HepG2 (cell line): ENCODE measurements around the gene RAB6B. TPM values are rescaled to one million over a fixed set of nuclear protein-coding genes. Genes with fewer than 3 reads are reported as not detected.

ENCODE experiments used
- ATAC-seq: fragments of 200-7000 bp; cut with Tn5 transposase; 3 replicates; pipeline ENCODE4 v1.9.1; 2020; ENCODE audit warnings: mild to moderate bottlenecking, moderate library complexity
- BruUV-seq: library from RNA; stranded (reverse); fragments of 400-500 nt; replicated peaks from 2 replicates; lab custom pipeline; 2021; lab: Mats Ljungman, UMichigan
- CTCF ChIA-PET: fragments of 300-600 bp; formaldehyde crosslinking; extraction: SDS; loops from one replicate; lab custom pipeline; 2021; ENCODE audit warnings: low total read pairs, inconsistent platforms, low intra/inter-chr PET ratio; lab: Yijun Ruan, JAX
- POLR2A ChIA-PET: fragments of 350-600 bp; sonication (Branson Sonifier 250); formaldehyde crosslinking; loops from one replicate; lab custom pipeline; 2020; ENCODE audit warnings: antibody characterized with exemption, inconsistent platforms; lab: Yijun Ruan, JAX
- DNase-seq: peaks from one replicate; pipeline ENCODE4 v3.0.0-alpha.2; 2015; ENCODE audit warnings: low spot score
- FAIRE-seq: peaks from 3 replicates; lab custom pipeline; 2011; peaks lifted over from hg19 to GRCh38; lab: Jason Lieb, UNC
- H2AFZ ChIP-seq: one replicate; pipeline ENCODE4 v1.6.1; 2011; ENCODE audit warnings: low read length, inconsistent platforms
- H3K27ac ChIP-seq: fragments of 300-600 bp; 3 replicates; pipeline ENCODE4 v1.8.0; 2011; ENCODE audit warnings: mixed run types, mild to moderate bottlenecking, mixed read lengths, low read length, inconsistent platforms; ENCODE audit not compliant: insufficient read depth; ENCODE audit errors: extremely low read length
- H3K27me3 ChIP-seq, 2 experiments: fragments of 200-600 bp in 1 of 2; 2 replicates in 1 of 2; 3 replicates in 1 of 2; pipeline versions ENCODE4 v1.6.0 to v1.8.0; 2011; ENCODE audit warnings: low read length in 2 of 2, mild to moderate bottlenecking in 2 of 2, moderate library complexity in 2 of 2, inconsistent platforms in 1 of 2; ENCODE audit not compliant: insufficient read depth in 2 of 2, control insufficient read depth in 1 of 2
- H3K36me3 ChIP-seq, 2 experiments: fragments of 200-600 bp in 1 of 2; replicated peaks in 1 of 2; 2 replicates in 1 of 2; 3 replicates in 1 of 2; pipeline versions ENCODE4 v1.5.1 to v1.8.0; 2011; ENCODE audit warnings: low read length in 2 of 2, inconsistent platforms in 1 of 2; ENCODE audit not compliant: insufficient read depth in 2 of 2, control insufficient read depth in 1 of 2
- H3K4me1 ChIP-seq: 2 replicates; pipeline ENCODE4 v1.5.1; 2012; ENCODE audit warnings: low read length, inconsistent platforms; ENCODE audit not compliant: insufficient read depth
- H3K4me2 ChIP-seq: 2 replicates; pipeline ENCODE4 v1.6.0; 2011; ENCODE audit warnings: low read depth, low read length, inconsistent platforms
- H3K4me3 ChIP-seq, 3 experiments: fragments of 200-600 bp in 1 of 3; sonication (generic), shearing (Covaris generic) in 1 of 3; replicated peaks in 1 of 3; 2 replicates each; pipeline ENCODE4 v1.5.1; 2011 to 2016; ENCODE audit warnings: low read length in 3 of 3, inconsistent platforms in 2 of 3, low read depth in 2 of 3, mild to moderate bottlenecking in 2 of 3, control low read depth in 1 of 3, mixed read lengths in 1 of 3; ENCODE audit not compliant: insufficient read depth in 1 of 3
- H3K79me2 ChIP-seq: one replicate; pipeline ENCODE4 v1.6.1; 2011; ENCODE audit warnings: low read length, inconsistent platforms; ENCODE audit not compliant: insufficient read depth
- H3K9ac ChIP-seq: 2 replicates; pipeline ENCODE4 v1.6.0; 2011; ENCODE audit warnings: mild to moderate bottlenecking, low read depth, low read length, inconsistent platforms; ENCODE audit not compliant: insufficient read depth
- H3K9me3 ChIP-seq: 2 replicates; pipeline ENCODE4 v1.5.1; 2012; ENCODE audit warnings: mild to moderate bottlenecking, low read length
- H4K20me1 ChIP-seq: 2 replicates; pipeline ENCODE4 v1.6.0; 2011; ENCODE audit warnings: inconsistent platforms, mild to moderate bottlenecking, low read length, moderate library complexity; ENCODE audit not compliant: insufficient read depth
- CEBPB ChIP-seq: IDR thresholded peaks from 2 replicates; pipeline ENCODE4 v1.6.1; 2011; ENCODE audit warnings: low read depth, low read length, improper control_type of control experiment, borderline replicate concordance
- ELF1 ChIP-seq: sonication (generic); formaldehyde crosslinking; IDR thresholded peaks from 2 replicates; pipeline ENCODE4 v1.4.0; 2020; ENCODE audit warnings: missing genetic modification reagents
- EP300 ChIP-seq, 3 experiments: sonication (generic) in 1 of 3; formaldehyde crosslinking in 1 of 3; IDR thresholded peaks; 2 replicates each; pipeline versions ENCODE4 v1.5.1 to v1.6.1; 2011 to 2020; ENCODE audit warnings: low read depth in 2 of 3, low read length in 2 of 3, borderline replicate concordance in 1 of 3, improper control_type of control experiment in 1 of 3, mild to moderate bottlenecking in 1 of 3, missing genetic modification reagents in 1 of 3, moderate library complexity in 1 of 3
- HES4 ChIP-seq: sonication (generic); formaldehyde crosslinking; IDR thresholded peaks from 2 replicates; pipeline ENCODE4 v1.9.0; 2021; ENCODE audit warnings: mild to moderate bottlenecking, missing genetic modification reagents, borderline replicate concordance
- HNRNPUL1 ChIP-seq: fragments of 200-400 bp; formaldehyde crosslinking; IDR thresholded peaks from 2 replicates; pipeline ENCODE4 v1.6.1; 2017; ENCODE audit warnings: low read depth, mild to moderate bottlenecking, low read length, moderate library complexity
- ISL2 ChIP-seq: sonication (generic); formaldehyde crosslinking; IDR thresholded peaks from 2 replicates; pipeline ENCODE4 v1.5.0; 2020; ENCODE audit warnings: missing genetic modification reagents
- KMT2A ChIP-seq: sonication (generic); formaldehyde crosslinking; IDR thresholded peaks from 2 replicates; pipeline ENCODE4 v1.4.0; 2020; ENCODE audit warnings: missing genetic modification reagents
- SIN3A ChIP-seq: IDR thresholded peaks from 2 replicates; pipeline ENCODE4 v1.6.1; 2011; ENCODE audit warnings: low read depth, mild to moderate bottlenecking, control low read depth, low read length, borderline replicate concordance
- SMARCC2 ChIP-seq: fragments of 450-650 bp; IDR thresholded peaks from 2 replicates; pipeline ENCODE4 v1.6.1; 2017; ENCODE audit warnings: antibody characterized with exemption, mild to moderate bottlenecking
- ZNF12 ChIP-seq: sonication (generic); formaldehyde crosslinking; IDR thresholded peaks from 2 replicates; pipeline ENCODE4 v1.5.0; 2020; ENCODE audit warnings: missing genetic modification reagents
- ZNF616 ChIP-seq: sonication (generic); formaldehyde crosslinking; IDR thresholded peaks from 2 replicates; pipeline ENCODE4 v1.5.0; 2020; ENCODE audit warnings: low read depth, mild to moderate bottlenecking, missing genetic modification reagents
- WGBS: methylation state at CpG from one replicate; pipeline ENCODE4 v1.1.6; 2017; ENCODE audit warnings: low lambda C conversion rate; 5-methylcytosine and 5-hydroxymethylcytosine counted together
- in situ Hi-C: cut with HindIII; loops from 2 replicates; pipeline ENCODE4 v1.10.0; 2017; ENCODE audit warnings: low pct_unique_long_range_greater_than_20kb; ENCODE audit not compliant: extremely low pct_ligation_motif_present
- intact Hi-C: fragments of 100-400 bp; cut with micrococcal nuclease; formaldehyde crosslinking; loops from one replicate; pipeline ENCODE4 v1.10.0; 2022; ENCODE audit not compliant: unreplicated experiment
- polyA plus RNA-seq, 8 experiments: library from polyadenylated mRNA; depleted of rRNA in 3 of 8; stranded (reverse) in 7 of 8; unstranded in 1 of 8; fragments of >200 nt; fragmentation: Illumina TruSeq in 4 of 8; extraction: Trizol in 4 of 8; gene quantifications; 2 replicates each; pipeline versions ENCODE4 v1.2.1 to v1.2.3, GENCODE V29; 2011 to 2016; ENCODE audit warnings: low read depth in 4 of 8, missing spikeins in 1 of 8, mixed read lengths in 1 of 8; ENCODE audit not compliant: insufficient read depth in 1 of 8
- total RNA-seq, 5 experiments: library from RNA; depleted of rRNA; stranded (reverse); fragments of >200 nt; fragmentation: Illumina TruSeq; extraction: Trizol; gene quantifications; 2 replicates each; pipeline ENCODE4 v1.2.3, GENCODE V29; 2016; ENCODE audit warnings: low read depth in 1 of 5
- TF ChIP-seq, protein P1 (sequence below): IDR thresholded peaks from 2 replicates; pipeline ENCODE4 v1.6.1; 2012; ENCODE audit warnings: low read depth, low read length, improper control_type of control experiment
- TF ChIP-seq, protein P2 (sequence below), 2 experiments: fragments of 450-650 bp in 1 of 2; sonication (generic) in 1 of 2; formaldehyde crosslinking; IDR thresholded peaks; 2 replicates each; pipeline versions ENCODE4 v1.5.0 to v1.8.0; 2020 to 2022; ENCODE audit warnings: mild to moderate bottlenecking in 1 of 2, missing genetic modification reagents in 1 of 2
- TF ChIP-seq, protein P3 (sequence below): sonication (generic); formaldehyde crosslinking; IDR thresholded peaks from 2 replicates; pipeline ENCODE4 v1.5.1; 2020; ENCODE audit warnings: mild to moderate bottlenecking, missing genetic modification reagents, borderline replicate concordance

RAB6B gene
- total and polyA plus RNA-seq, 2 of the 13 experiments (the other 11 are each of a cell fraction or from before 2014, with no cell fraction given), result 0.16 TPM; not detected in 1

DNA sequence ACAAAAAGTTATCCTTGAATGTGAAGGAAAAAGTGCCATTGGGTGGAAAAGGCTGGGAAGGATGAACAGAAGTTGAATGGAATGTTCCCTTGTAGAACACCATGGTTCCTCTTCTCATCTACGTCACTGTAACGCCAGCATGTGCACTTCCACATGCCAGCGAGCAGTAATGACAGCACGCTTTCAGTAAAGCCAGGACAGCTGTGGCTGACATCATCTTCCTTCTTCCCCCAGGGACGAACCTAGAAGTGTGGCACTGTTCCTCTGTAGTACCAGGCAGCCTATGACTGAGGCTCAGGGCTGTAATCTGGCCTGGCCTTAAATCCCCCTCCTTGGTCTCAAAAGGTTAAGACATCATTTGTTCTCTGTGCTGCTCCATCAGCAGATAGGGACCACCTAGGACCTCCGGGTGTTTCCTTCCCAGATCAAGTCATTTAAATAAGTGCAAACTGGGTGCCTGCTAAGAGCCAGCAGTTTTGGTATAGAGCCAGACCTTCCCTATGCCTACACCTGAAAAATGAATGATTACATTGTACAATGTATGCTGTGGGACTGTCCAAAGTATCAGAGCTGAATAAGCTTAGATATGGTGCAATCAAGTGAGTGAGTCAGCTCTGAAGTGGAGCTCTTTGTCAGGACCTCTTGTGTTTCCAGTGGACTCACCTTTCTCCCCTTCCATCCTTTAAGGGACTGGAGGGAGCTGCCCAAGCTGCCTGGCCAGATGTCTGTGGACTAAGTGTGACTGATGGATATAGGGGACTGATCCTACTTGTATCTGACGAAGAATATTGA lies 95.7 kb downstream of the RAB6B start (continued):
- TF ChIP-seq ZNF12 (CRISPR knock-in tag), result peak; percentile 95
- peak; percentile 93 for TF ChIP-seq CEBPB
- TF ChIP-seq, protein P1, sequence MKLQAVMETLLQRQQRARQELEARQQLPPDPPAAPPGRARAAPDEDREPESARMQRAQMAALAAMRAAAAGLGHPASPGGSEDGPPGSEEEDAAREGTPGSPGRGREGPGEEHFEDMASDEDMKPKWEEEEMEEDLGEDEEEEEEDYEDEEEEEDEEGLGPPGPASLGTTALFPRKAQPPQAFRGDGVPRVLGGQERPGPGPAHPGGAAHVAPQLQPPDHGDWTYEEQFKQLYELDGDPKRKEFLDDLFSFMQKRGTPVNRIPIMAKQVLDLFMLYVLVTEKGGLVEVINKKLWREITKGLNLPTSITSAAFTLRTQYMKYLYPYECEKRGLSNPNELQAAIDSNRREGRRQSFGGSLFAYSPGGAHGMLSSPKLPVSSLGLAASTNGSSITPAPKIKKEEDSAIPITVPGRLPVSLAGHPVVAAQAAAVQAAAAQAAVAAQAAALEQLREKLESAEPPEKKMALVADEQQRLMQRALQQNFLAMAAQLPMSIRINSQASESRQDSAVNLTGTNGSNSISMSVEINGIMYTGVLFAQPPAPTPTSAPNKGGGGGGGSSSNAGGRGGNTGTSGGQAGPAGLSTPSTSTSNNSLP, result peak; percentile 73
- no peak for TF ChIP-seq SIN3A
- TF ChIP-seq, protein P2, sequence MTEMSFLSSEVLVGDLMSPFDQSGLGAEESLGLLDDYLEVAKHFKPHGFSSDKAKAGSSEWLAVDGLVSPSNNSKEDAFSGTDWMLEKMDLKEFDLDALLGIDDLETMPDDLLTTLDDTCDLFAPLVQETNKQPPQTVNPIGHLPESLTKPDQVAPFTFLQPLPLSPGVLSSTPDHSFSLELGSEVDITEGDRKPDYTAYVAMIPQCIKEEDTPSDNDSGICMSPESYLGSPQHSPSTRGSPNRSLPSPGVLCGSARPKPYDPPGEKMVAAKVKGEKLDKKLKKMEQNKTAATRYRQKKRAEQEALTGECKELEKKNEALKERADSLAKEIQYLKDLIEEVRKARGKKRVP (CRISPR knock-in tag; IDR thresholded peaks at IDR 0.05), result 0 out of 4 replicates have a peak, but pooled peaks of 1 of the 2 experiments have one; percentile 30
- TF ChIP-seq HNRNPUL1, result no peak

DNA sequence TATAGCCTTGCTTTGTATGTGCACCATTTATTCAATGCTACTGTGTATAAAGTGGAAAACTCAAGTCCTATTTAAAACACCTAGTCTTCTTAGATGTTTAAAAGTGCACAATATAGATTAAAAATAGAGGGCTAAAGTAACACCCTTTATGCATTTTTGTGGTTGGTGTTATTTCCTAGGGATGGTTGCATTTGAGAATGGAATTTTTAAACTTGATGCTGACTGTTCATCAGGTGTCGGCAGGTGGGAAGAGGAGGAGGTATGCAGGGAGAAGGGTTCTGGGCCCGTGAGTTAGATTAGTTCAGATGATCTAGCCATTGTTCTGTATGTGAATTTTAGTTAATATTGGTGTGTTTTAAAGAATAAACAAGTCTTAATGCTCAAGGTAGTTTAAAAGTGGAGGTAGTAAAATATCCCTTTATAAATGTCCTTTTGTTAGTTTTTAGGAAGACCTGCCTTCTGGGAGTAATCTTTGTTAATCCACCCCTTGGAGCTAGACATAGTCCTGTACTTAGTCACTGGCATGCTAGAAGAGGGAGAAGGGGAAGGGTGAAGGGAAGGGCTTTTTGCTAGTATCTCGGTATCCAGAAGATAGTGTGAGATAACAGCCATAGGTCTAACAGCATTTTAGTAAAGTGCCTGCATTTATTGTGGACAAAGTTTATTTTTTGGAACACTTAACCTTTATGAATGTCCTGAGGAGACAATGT lies 98.1 kb downstream of the RAB6B start:
- POLR2A ChIA-PET, result no interaction called here
- CTCF ChIA-PET, result no interaction called here
- Histone ChIP-seq H3K79me2 (no peaks in the 10 kb centered on the region), H3K27me3 (no peaks in the 10 kb centered on the region), H3K4me1 (peaks cover 13% of the 10 kb centered on the region), H4K20me1 (no peaks in the 10 kb centered on the region), H3K9me3 (peaks cover 17% of the 10 kb centered on the region; the same call in 1 of the 2 replicates), H3K4me2 (no peak overlapping the region), H3K27ac (no peak overlapping the region), H3K9ac (no peak overlapping the region), H2AFZ (no peak overlapping the region), H3K36me3 (no peaks in the 10 kb centered on the region), H3K4me3 (no peak overlapping the region)
- no peak for FAIRE-seq
- no peak for DNase-seq
- intact Hi-C loops (no loop called here), in situ Hi-C loops (no loop called here)
- ATAC-seq, result no peak
- no TSS peak for BruUV-seq
- WGBS, result 50% methylated on average over 3 of the region's 3 CpGs
- TF ChIP-seq, protein P3, sequence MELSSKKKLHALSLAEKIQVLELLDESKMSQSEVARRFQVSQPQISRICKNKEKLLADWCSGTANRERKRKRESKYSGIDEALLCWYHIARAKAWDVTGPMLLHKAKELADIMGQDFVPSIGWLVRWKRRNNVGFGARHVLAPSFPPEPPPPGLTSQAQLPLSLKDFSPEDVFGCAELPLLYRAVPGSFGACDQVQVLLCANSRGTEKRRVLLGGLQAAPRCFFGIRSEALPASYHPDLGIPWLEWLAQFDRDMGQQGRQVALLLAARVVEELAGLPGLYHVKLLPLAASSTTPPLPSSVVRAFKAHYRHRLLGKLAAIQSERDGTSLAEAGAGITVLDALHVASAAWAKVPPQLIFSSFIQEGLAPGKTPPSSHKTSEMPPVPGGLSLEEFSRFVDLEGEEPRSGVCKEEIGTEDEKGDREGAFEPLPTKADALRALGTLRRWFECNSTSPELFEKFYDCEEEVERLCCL (CRISPR knock-in tag), result no peak
- no peak for TF ChIP-seq ISL2 (CRISPR knock-in tag)
- no peak for TF ChIP-seq SMARCC2
- no peak for TF ChIP-seq EP300 (IDR thresholded peaks at IDR 0.05; ENCODE audit: low read depth in 2 of 2, low read length in 2 of 2)
- TF ChIP-seq EP300 (CRISPR knock-in tag; IDR thresholded peaks at IDR 0.05; ENCODE audit: borderline replicate concordance), result no peak
- no peak for TF ChIP-seq ZNF616 (CRISPR knock-in tag)
- TF ChIP-seq HES4 (CRISPR knock-in tag), result no peak
- TF ChIP-seq KMT2A (CRISPR knock-in tag), result no peak
- no peak for TF ChIP-seq ELF1 (CRISPR knock-in tag)
